Lung microvascular endothelial cell (primary cell): ENCODE measurements around the gene TRIM74. TPM values are rescaled to one million over a fixed set of nuclear protein-coding genes. Genes with fewer than 3 reads are reported as not detected.
"Not testable (repeated sequence)": the region's sequence is repeated elsewhere in the genome, so short reads cannot be mapped to it uniquely, and the experiment has no call there.

Experiments used
- DNase-seq, 2 donors: peaks; one replicate each; pipeline versions ENCODE4 v3.0.0 to v3.0.0-alpha.2; 2010; ENCODE audit warnings: low read depth in 2 of 2
- total RNA-seq: library from RNA; depleted of rRNA; stranded (reverse); fragments of >200 nt; gene quantifications from 2 replicates; pipeline ENCODE4 v1.2.1, GENCODE V29; 2014

Gene TRIM74
- total RNA-seq, 1 donor from 2014 or later, result under 0.01 TPM

GRCh38 chr7:72911395-72911794 is 57.9 kb downstream of the TRIM74 start:
- DNase-seq, result not testable (repeated sequence)

Other genes with a start within 250 kb of the TRIM74 start
- 0.87 and 5.4 TPM in 2 replicates for gene TYW1B, start 141.3 kb downstream of the TRIM74 start, total RNA-seq
- gene POM121, start 44.4 kb downstream of the TRIM74 start, total RNA-seq, result 3.3 and 3.8 TPM in 2 replicates
- gene SPDYE8, start 60.3 kb upstream of the TRIM74 start, total RNA-seq, result not detected in 2 replicates
- gene SPDYE11, start 88.4 kb upstream of the TRIM74 start, total RNA-seq, result not detected in 2 replicates
- not detected in 2 replicates for gene SPDYE9, start 116.6 kb upstream of the TRIM74 start, total RNA-seq